Activated naive CD4-positive, alpha-beta T cell treated with anti-CD3 and anti-CD28 coated beads, Interleukin-2, amount 50 U/mL, for 72 hours (primary cell): ENCODE results near the gene ELMO3. TPM values are rescaled to one million over a fixed set of nuclear protein-coding genes. Genes with fewer than 3 reads are reported as not detected.

Source experiments
- ATAC-seq, 2 donors: fragments of 150-1000 bp; cut with Tn5 transposase; 2 replicates each; pipeline ENCODE4 v1.10.0; 2021; ENCODE audit warnings: mild to moderate bottlenecking in 2 of 2, moderate library complexity in 2 of 2
- DNase-seq, 2 donors: peaks; one replicate each; pipeline ENCODE4 v3.0.0; 2021 to 2022; ENCODE audit warnings: low spot score in 2 of 2
- H3K27ac Mint-ChIP-seq, 2 donors: one replicate each; pipeline ENCODE4 v1.8.0; 2022; ENCODE audit warnings: mild to moderate bottlenecking in 2 of 2, mixed read lengths in 2 of 2
- H3K36me3 Mint-ChIP-seq, 2 donors: one replicate each; pipeline ENCODE4 v1.8.0; 2022; ENCODE audit warnings: mixed read lengths in 2 of 2
- H3K9me3 Mint-ChIP-seq, 2 donors: one replicate each; pipeline ENCODE4 v1.8.0; 2022; ENCODE audit warnings: mixed read lengths in 2 of 2
- total RNA-seq, 2 donors: library from RNA; stranded (reverse); gene quantifications; one replicate each; pipeline ENCODE4 v1.2.3, GENCODE V29; 2022

Gene ELMO3
- total RNA-seq, 2 donors from 2014 or later: 4.0 to 7.0 TPM

DNA sequence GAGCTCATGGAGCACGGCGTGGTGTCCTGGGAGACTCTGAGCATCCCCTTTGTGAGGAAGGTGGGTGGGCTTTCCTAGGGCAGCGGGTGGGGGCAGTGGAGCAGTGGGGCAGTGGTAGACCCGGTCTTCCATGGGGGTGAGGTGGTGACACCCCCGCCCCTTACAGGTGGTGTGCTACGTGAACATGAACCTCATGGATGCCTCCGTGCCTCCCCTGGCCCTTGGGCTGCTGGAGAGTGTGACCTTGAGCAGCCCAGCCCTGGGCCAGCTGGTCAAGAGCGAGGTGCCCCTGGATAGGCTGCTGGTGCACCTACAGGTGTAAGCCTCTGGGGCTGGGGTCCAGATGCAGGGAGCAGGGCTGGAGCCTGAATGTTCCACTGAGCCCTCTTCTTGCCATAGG is 1.6 kb downstream of the ELMO3 start:
- Mint-ChIP-seq H3K36me3 (peaks cover 12 to 16% of the 10 kb centered on the region in 2 donors), H3K9me3 (no peaks in the 10 kb centered on the region), H3K27ac (no peak overlapping the region)
- DNase-seq (no peak), ATAC-seq (no peak)

DNA sequence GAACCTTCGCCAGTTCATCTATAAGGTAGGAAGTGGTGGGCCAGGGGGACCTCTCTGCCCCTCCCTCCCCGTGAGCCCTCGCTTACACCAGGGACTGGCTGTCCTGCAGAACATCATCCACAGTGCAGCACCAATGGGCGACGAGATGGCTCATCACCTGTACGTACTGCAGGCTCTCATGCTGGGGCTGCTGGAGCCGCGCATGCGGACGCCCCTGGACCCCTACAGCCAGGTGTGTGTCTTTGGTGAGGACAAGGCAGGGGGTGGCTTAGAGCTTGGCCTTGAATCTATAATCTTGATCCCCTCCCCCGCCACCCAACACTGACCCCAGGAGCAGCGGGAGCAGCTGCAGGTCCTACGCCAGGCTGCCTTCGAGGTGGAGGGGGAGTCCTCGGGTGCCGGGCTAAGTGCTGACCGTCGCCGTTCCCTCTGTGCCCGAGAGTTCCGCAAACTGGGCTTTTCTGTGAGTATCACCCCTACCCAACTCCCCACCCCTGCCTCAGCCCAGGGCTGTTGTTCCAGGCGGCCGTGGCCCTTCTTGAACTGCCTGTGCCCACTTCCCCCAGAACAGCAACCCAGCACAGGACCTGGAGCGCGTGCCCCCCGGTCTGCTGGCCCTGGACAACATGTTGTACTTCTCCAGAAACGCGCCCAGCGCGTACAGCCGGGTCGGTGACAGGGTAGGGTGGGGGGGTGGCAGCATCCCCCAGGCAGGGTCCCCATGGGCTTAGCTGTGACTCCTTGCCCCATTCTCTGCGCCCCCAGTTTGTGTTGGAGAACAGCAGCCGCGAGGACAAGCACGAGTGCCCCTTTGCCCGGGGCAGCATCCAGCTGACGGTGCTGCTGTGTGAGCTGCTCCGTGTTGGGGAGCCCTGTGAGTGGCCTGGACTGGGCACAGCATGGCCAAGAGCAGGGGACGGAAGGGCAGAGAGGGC is 2.7 kb downstream of the ELMO3 start:
- Mint-ChIP-seq H3K36me3 (peaks cover 3 to 4% of the 10 kb centered on the region in 2 donors), H3K27ac (no peak overlapping the region), H3K9me3 (no peaks in the 10 kb centered on the region)
- no peak for DNase-seq
- no peak for ATAC-seq

- no peak for ATAC-seq
- Mint-ChIP-seq H3K36me3 (no peaks in the 10 kb centered on the region), H3K9me3 (no peaks in the 10 kb centered on the region), H3K27ac (no peak overlapping the region)
- DNase-seq: no peak
These were observed 3.5 kb downstream of the ELMO3 start for GRCh38 chr16:67202426-67202825.

DNA sequence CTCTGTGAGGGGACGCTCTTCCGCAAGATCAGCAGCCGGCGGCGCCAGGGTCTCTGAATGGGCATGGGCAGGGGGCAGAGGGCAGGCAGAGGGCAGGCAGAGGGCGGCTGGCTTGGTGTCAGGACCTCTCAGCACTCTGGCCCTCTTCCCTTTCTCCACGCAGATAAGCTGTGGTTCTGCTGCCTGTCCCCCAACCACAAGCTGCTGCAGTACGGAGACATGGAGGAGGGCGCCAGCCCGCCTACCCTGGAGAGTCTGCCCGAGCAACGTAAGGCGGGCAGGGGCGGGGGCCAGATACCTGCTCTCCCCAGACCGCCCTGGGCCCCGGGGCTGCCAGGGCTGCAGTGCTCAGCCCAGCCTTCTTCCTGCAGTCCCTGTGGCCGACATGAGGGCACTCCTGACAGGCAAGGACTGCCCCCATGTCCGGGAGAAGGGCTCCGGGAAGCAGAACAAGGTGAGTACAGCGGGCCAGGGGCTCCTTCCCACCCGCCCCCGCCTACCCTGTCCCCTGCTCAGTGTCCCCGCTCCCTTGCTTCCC is 4.1 kb downstream of the ELMO3 start:
- Mint-ChIP-seq H3K27ac (no peak overlapping the region), H3K9me3 (no peaks in the 10 kb centered on the region), H3K36me3 (no peaks in the 10 kb centered on the region)
- ATAC-seq (no peak), DNase-seq (no peak)

- Mint-ChIP-seq H3K9me3 (no peaks in the 10 kb centered on the region), H3K27ac (peak overlapping the region in 1 of 2 donors; percentile 26), H3K36me3 (no peaks in the 10 kb centered on the region)
- ATAC-seq (no peak), DNase-seq (no peak)
These were observed 5.1 kb downstream of the ELMO3 start for GRCh38 chr16:67204076-67204475.

DNA sequence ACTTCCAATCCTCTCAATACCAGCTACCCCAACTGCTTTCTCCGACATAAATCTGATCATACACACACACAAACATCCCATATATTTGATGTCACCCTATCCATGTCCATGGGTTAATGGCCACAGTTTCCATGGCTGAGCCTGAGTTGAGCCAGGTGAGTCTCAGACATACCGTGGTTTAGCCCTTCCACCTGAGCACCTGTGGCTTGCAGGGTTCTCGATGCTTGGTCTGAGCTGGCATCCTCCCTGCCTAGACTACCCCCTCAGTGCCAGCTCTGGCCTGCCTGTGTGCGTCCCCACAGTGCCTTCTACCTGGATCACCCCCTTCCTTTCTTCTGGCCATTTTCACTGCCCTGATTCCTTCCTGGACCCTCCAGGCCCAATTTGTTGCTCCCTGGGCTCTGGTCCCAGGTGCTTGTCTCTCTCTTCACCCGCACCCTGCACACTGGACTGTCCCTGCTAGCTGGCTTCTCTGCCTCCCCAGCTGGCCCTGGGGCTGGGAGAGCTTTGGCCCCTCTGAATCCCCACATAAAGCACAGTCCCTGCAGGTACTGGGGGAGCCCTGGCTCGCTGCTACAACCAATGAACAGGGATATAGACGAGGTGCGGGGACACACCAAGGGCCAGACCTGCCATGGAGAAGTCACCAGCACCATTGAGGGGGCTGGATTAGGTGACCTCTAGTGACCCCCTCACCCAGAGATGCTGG is 7.4 kb downstream of the ELMO3 start:
- ATAC-seq (no peak), DNase-seq (no peak)
- Mint-ChIP-seq H3K36me3 (no peaks in the 10 kb centered on the region), H3K27ac (peak overlapping the region; percentile 26 to 37), H3K9me3 (no peaks in the 10 kb centered on the region)

GRCh38 chr16:67206838-67207248 is 7.9 kb downstream of the ELMO3 start:
- ATAC-seq (no peak), DNase-seq (no peak)
- H3K9me3 Mint-ChIP-seq: no peaks in the 10 kb centered on the region
- no peaks in the 10 kb centered on the region for H3K36me3 Mint-ChIP-seq
- peak overlapping the region; percentile 26 to 37 for H3K27ac Mint-ChIP-seq

DNA sequence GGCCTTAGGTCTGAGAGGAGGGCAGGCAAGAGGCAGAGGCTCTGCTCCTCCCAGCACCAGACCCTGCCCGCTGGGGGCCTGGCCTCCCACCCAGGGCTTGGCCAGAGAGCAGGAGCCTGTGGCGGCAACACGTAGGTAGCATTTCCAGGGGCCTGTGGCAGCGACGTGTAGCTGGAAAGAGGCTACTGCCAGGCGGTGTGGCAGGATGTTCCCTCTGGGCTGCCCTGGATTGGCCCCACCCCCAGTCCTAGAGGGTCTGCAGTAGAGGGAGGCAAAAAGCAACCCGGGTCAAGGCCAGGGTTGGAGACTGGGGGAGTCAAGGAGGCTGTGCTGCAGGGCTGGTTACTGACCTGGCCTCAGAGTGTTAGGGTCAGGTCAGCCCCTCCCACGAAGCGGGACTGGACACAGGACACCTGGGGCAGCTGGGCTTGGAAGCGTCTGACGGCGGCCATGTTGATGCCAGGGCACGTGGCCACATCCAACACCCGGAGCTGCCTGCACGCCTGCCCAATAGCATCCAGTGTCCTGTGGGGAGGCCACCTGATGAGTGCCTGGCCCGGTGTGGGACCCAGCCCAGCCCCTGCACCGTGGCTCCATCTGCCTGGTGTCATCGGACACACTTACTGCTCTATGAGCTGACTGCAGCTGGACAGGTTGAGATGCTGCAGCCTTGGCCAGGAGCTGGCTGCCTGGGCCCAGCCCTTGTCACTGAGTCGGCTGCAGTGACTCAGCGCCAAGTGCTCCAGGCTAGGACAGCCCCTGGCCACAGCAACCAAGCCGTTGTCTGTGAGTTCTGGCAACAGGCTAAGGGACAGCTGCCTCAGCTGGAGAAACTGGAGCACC is 8.5 kb downstream of the ELMO3 start:
- Mint-ChIP-seq H3K27ac (peak overlapping the region; percentile 26 to 37), H3K9me3 (no peaks in the 10 kb centered on the region), H3K36me3 (no peaks in the 10 kb centered on the region)
- ATAC-seq: peak in 1 of 2 donors; percentile 46
- no peak for DNase-seq

- ATAC-seq (no peak), DNase-seq (no peak)
- H3K36me3 Mint-ChIP-seq: no peaks in the 10 kb centered on the region
- peak overlapping the region in 1 of 2 donors; percentile 20 for H3K27ac Mint-ChIP-seq
- H3K9me3 Mint-ChIP-seq: no peaks in the 10 kb centered on the region
These were observed 9.4 kb downstream of the ELMO3 start for GRCh38 chr16:67208154-67208896.

GRCh38 chr16:67209565-67209964 is 10.6 kb downstream of the ELMO3 start:
- H3K27ac Mint-ChIP-seq: no peak overlapping the region
- DNase-seq (no peak), ATAC-seq (no peak)
- H3K36me3 Mint-ChIP-seq: no peaks in the 10 kb centered on the region
- no peaks in the 10 kb centered on the region for H3K9me3 Mint-ChIP-seq

DNA sequence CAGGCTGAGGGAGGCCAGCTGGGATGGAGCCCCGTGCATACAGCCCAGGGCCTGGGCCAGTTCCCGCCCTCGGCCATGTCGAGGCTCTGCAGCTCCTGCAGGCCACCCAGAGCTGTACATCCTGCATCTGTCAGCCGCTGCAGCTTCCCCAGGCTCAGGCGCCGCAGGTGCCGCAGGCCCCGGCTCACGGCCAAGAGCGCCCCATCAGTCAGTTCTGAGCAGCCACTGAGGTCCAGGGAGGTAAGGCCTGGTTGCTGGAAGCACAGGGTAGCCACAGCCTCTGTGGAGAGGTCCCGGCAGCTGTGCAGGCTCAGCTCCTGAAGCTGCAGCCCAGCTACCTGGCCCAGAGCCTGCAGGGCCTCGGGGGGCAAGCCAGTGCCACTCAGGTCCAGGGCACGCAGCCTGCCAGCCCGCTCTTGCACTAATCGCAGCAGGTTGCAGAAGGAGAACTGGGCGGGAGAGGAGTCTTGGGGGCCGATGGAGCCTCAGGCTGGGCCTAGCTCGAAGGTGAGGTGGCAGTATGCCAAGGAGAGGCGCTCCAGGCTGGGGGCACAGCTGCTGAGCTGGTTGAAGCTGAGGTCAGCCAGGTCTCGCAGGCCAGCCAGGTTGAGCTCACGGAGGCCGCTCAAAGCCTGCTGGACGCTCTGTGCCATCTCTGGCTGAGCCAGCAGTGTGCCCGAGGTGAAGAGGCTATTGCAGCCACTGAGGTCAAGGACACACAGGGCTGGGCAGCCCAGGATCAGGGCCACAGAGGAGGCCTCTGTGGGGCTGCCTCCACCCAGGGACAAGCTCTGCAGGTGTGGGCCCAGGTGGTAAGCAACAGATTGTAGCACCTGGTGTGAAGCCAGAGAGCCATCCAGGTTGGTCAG is 11.4 kb downstream of the ELMO3 start:
- DNase-seq: no peak
- no peaks in the 10 kb centered on the region for H3K36me3 Mint-ChIP-seq
- ATAC-seq: no peak
- peak overlapping the region in 1 of 2 donors; percentile 77 for H3K27ac Mint-ChIP-seq
- H3K9me3 Mint-ChIP-seq: no peaks in the 10 kb centered on the region

- Mint-ChIP-seq H3K9me3 (no peaks in the 10 kb centered on the region), H3K36me3 (no peaks in the 10 kb centered on the region), H3K27ac (no peak overlapping the region)
- DNase-seq (no peak), ATAC-seq (no peak)
These were observed 12.7 kb downstream of the ELMO3 start for GRCh38 chr16:67211674-67212073.

- Mint-ChIP-seq H3K27ac (peak overlapping the region in 1 of 2 donors; percentile 46), H3K36me3 (no peaks in the 10 kb centered on the region), H3K9me3 (no peaks in the 10 kb centered on the region)
- ATAC-seq (no peak), DNase-seq (no peak)
These were observed 13.8 kb downstream of the ELMO3 start for GRCh38 chr16:67212766-67213165.

- Mint-ChIP-seq H3K9me3 (no peaks in the 10 kb centered on the region), H3K27ac (peak overlapping the region in 1 of 2 donors; percentile 46), H3K36me3 (no peaks in the 10 kb centered on the region)
- no peak for ATAC-seq
- DNase-seq: no peak
These were observed 14.5 kb downstream of the ELMO3 start for GRCh38 chr16:67213197-67214019.
